Embryonic facial prominence (tissue), 1 donor: ENCODE measurements around the gene PPDPF.
A peak's percentile ranks its signal among the peaks of the same experiment; 100 is the strongest.
"Not testable (repeated sequence)": the region's sequence is repeated elsewhere in the genome, so short reads cannot be mapped to it uniquely, and the experiment has no call there.

Experiments
- DNase-seq: peaks from one replicate; pipeline ENCODE4 v3.0.0-alpha.2; 2016; ENCODE audit errors: extremely low spot score

PPDPF gene

DNA sequence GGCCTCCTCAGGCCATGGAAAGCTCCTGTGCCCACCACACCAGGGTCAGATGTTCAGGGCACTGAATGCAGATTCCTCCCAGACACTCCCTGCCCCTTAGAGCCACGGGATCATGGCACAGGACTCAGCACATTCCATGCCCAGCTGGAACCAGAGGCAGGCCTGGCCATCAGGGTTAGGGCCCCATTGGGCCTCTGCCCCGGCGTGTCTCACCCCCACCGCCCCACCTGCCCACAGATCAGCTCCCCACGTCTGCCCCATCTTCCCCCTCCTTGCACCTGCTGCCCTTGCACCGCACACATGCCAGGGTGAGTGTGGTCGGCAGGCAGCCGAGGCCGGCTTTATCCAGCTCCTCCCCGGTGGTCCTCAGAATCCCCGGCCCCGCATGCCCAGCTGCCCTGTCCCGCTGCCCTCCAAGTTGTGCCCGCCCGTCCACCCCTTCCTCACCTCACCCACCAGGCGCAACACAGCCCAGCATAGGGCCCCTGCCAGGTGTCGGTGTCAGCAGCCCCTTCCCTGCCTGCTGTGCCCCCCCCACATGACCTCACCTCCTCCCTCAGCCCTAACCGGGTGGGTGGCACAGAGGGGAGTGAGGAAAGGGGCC lies 29.2 kb downstream of the PPDPF start:
- DNase-seq, result no peak

DNA sequence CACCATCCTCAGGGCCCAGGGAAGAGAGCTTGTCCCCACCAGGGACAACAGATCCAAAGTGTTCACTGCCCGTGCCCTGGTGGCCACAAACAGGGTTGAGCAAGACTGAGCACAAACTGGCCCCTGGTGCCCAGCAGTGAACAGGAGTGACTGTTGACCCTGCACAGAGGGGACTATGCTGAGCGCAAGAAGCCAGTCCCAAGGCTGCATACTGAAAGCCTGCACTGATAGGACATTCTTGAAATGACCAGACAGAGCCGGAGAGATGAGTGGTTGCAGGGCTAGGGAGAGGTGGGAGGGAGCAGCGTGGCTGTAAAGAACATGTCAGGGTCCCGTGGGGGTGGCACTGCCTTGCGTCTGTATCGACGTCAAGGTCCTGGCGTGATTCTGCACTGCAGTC lies 30.5 kb downstream of the PPDPF start:
- no peak for DNase-seq

DNA sequence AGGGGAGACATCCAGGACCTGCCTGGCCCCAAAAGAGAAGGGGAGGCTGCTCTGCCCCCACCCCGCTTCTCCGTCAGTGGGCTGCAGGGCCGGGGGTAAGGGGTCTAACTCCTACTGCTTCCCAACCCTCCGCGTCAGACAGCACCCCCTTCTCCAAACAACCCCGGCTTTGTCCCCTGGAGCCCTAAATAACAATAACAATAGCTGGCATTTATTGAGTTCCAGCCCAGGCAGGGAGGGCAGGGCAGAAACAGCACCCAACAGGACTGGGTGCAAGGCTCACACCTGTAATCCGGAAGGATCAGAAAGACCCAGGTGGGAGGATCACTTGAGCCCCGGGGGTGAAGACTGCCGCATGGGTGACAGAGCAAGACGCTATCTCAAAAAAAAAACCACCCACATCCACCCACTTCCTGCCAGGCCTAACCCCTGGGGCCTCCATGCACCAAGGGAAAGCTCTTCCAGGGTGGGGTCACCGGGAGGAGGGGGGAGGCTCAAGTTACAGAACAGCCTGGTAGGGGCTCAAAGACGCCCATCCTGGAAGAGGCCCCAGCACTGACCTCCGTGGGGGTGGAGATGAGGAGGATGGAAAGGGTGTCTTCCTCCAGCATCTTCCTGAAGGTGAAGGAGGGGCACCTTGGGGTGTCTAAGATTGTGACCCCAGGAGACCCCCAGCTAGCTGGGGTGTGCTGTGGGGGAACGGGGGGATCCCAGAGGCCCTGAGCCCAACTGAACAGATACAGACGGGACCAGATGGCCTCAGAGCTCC lies 32.1 kb downstream of the PPDPF start:
- DNase-seq, result no peak

DNA sequence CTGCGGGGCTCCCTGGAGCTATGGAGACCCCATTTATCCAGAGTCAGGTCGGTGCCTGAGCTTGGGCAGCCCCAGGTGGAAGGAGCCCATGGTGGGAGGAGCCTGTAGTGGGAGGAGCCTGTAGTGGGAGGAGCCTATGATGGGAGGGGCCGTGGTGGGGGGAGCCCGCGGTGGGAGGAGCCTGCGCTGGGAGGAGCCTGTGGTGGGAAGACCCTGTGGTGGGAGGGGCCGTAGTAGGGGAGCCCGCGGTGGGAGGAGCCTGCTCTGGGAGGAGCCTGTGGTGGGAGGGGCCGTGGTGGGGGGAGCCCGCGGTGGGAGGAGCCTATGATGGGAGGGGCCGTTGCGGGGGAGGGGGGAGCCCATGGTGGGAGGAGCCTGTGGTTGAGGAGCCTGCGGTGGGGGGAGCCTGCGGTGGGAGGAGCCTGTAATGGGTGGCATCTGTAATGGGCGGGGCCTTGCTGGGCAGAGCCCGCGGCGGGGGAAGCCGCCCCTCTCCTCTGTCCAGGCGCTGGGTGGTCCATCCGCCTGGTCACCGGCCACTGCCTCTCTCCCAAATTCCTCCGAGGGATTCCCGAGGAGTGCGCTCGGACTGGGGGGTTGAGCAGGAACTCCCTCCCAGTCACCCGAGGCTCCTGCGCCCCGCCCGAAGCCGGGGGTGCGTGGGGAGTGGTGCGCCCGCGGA lies 32.8 kb downstream of the PPDPF start:
- peak; percentile 33 for DNase-seq

DNA sequence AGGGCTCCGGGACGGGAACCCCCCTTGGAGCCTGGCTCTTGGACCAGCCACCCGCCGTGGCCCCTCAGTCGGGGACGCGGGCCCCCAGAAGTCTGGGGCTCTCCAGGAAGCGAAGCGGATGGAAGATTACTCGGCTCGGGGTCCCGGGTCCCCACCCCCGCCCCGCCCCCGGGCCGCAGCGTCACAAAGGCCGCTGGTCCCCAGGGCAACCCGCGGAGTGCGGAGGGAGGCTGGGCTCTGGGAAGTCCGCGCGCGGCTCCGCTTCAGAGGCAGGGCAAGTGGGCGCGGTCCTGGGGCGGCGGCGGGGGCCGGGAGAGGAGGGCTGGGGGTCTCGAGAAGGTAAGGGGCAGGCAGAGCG lies 33.3 kb downstream of the PPDPF start, which contains the start of gene FNDC11:
FNDC11 (plus strand) TSS at position 227 of the 358 bp plus-strand sequence. CDS start 1,505 bp downstream, outside the sequence.
- no peak for DNase-seq

DNA sequence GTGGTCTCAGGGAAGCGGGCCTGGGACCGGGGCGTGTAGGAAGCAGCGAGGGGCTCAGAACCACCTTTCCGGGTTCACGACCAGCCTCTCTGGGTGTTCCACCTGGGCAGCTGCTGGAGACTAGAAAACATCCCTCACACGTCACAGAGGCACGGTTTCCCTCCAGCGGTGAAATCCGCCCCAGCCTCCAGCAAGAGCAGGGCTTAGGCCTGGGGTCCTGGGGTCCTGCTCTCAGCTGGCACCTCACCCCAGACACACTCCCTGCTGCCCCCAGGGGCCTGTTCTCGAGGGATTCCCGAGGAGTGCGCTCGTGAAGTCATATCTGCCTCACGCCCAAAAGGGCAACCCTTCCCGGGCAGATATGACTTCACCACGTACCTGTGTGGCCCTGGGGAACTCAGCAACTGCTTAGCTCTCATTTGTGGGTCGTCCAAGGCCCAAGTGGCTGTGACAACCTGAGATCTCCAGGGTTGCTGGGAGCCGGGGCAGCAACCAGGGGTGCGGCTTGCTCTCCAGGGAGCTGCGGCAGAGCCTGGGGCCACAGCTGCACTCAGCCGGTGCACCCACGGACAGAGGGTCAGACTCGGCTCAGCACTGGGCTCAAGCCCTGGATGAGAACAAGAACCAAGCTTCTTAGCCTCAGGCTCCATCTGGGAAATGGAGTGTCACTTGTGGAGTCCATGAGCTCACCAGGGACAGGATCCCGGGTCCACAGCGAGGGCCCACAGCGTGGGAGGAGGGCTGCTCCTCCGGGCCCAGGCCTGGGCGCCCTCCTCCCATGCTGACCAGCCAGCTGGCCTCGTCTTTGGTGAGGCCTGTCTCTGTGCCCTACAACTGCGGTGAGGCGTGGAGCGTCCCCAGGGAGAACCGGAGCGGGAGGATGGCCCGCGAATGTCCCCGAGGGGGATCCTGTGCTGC lies 34.1 kb downstream of the PPDPF start:
- no peak for DNase-seq

DNA sequence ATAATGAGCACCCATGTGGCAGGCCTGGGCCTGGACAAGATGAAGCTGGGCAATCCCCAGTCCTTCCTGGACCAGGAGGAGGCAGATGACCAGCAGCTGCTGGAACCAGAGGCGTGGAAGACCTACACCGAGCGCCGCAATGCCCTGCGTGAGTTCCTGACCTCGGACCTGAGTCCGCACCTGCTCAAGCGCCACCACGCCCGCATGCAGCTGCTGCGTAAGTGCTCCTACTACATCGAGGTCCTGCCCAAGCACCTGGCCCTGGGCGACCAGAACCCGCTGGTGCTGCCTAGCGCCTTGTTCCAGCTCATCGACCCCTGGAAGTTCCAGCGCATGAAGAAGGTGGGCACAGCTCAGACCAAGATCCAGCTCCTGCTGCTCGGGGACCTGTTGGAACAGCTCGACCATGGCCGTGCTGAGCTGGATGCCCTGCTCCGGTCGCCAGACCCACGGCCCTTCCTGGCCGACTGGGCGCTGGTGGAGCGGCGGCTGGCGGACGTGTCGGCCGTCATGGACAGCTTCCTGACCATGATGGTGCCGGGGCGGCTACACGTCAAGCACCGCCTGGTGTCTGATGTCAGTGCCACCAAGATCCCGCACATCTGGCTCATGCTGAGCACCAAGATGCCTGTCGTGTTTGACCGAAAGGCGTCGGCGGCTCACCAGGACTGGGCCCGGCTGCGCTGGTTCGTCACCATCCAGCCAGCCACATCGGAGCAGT lies 35.3 kb downstream of the PPDPF start:
- DNase-seq, result no peak

DNA sequence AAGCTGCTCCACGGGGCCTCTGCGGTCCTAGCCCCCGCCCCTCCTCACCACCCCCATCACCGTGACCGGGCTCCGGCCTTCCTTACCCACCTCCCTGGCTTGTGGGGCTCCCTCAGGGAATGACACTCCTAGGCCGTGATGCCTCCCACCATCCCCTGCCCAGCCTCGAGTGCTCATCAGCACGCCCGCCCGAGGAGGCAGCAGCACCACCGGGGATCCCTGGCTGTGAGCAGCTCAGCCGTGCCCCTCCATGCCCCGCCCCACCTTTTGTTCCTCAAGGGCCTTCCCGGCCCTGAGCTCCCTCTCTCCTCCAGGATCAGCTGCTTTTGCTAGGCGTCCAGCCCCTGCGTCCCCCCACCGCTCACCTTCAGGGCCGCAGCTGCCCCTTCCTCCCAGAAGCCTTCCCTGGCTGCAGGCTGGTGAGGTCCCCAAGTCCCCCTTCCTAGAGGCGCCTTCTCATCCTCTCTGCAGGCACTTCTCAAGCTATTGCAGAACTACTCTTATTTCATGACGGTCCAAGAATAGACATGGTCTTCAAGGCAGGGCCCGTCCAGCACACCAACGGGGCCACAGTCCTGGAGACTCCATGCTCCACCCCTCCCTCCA lies 36.4 kb downstream of the PPDPF start:
- no peak for DNase-seq

DNA sequence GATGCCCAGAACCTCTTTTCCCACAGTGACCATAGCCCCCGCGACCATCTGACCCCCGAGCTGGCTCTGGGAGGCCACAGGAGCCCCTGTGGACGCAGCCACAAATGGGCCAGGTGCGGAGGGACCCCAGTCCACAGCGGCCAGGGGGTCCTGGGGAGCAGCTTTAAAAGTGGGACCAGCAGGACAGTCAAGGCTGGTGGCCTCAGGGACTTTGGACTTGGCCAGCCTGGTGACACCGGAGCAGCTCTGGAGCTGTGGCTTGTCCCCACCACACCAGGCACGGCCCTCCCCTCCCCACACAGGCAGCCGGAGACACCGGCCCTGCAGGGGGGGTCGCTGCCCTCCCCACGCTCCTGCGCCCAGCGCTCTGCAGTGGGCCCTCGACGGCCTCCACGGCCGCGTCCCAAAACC lies 36.9 kb downstream of the PPDPF start:
- no peak for DNase-seq

DNA sequence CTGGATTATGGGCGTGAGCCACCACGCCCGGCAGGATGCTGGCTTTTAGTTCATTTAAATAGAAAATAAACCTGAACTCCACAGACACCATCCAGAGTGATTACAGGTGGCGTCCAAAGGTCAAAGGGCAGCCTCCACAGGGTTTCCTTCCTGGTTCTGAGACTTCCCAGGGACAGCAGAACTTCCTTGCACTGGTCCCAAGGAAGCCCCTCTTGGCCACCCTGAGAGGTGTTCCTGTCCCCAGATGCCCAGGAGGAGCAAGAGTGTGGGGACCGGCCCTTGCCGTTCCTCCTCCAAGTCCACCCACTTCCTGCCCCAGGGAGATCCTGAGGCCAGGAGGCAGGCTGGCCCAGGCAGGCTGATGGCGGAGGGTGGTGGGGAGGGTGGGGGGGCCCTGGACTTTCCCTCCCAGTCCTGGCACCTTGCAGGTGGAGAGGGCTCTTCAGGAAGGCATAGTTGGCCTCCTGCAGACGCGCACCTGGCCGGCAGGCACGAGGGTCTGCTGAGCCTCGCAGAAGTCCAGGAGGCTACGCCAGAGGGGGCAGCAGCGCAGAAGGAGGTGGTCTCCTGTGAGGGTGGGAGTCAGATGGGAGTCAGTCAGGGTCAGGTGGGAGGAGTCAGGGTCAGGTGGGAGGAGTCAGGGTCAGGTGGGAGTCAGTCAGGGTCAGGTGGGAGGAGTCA lies 38.4 kb downstream of the PPDPF start:
- DNase-seq, result no peak

DNA sequence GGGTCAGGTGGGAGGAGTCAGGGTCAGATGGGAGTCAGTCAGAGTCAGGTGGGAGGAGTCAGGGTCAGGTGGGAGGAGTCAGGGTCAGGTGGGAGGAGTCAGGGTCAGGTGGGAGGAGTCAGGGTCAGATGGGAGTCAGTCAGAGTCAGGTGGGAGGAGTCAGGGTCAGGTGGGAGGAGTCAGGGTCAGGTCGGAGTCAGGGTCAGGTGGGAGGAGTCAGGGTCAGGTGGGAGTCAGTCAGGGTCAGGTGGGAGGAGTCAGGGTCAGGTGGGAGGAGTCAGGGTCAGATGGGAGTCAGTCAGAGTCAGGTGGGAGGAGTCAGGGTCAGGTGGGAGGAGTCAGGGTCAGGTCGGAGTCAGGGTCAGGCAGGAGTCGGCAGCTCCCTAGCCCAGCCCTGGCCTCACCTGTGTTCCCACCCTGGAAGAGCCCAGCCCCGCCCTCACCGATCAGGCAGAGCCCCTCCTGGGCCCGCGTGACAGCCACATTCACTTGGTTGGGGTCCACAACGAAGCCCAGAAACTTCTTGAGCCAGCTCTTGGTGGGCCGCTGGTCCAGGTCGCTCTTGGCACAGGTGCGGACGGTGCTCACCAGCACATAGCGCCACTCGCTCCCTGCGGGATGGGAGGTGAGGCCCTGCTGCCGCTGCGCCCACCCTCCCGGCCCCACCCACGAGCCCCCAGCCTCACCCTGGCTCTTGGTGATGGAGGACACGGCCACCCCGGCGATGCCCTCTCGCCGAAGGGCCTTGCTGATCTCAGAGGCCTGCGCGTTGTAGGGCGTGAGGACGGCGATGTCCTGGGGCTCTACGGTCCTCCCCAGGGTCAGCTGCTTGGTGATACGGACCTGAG lies 39.1 kb downstream of the PPDPF start:
- DNase-seq, result not testable (repeated sequence)

DNA sequence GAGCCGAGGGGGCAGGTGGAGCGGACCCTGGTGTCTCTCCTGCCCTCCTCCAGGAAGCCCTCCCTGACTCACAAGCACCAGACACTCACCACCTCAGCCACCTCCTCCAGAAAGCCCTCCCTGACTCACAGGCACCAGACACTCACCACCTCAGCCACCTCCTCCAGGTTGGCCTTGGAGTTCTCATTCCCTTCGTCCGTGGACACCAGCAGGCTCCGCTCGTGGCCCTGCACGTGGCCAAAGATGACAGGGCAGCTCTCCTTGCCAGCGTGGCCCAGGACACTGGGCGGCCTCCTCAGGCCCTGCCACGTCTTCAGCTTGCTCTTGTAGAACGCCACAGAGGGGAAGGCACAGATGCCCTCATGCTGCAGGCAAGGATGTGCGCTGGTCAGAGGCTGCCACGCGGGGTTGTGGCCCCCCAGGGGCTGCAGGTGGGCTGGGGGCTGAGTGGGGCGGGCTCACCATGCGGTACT lies 39.8 kb downstream of the PPDPF start:
- no peak for DNase-seq

DNA sequence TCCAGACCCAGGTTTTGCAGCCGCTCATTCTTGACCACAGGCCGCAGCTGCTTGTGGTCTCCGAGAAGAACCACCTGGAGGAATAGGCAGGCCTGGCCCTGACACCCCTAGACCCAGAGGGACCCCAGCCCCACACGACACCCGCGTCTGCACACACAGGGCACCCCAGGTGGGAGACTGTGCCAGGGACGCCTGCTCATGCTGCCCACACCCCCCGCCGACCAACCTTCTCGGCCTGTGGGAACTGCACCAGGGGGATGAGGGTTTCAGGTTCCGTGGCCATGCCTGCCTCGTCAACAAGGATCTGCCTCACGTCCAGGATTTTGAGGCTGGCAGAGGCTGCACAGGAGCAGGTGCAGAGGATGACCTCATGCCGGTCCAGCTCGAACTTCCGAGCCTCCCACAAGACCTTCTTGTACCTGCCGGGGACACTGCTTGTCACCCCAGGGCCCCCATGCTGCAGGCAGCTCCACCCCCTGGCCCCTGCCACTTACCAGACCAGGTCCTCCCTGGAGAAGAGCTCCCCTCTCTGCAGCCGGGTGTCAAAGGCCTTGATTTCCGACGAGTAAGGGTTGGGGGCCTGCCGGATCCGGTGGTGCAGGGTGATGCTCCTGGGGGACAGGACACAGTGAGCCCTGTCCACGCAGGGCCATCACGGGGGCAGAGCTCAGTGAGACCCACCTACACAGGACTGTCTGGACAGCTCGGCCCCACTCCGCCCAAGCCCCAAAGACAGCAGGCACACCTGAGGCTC lies 40.5 kb downstream of the PPDPF start:
- no peak for DNase-seq

DNA sequence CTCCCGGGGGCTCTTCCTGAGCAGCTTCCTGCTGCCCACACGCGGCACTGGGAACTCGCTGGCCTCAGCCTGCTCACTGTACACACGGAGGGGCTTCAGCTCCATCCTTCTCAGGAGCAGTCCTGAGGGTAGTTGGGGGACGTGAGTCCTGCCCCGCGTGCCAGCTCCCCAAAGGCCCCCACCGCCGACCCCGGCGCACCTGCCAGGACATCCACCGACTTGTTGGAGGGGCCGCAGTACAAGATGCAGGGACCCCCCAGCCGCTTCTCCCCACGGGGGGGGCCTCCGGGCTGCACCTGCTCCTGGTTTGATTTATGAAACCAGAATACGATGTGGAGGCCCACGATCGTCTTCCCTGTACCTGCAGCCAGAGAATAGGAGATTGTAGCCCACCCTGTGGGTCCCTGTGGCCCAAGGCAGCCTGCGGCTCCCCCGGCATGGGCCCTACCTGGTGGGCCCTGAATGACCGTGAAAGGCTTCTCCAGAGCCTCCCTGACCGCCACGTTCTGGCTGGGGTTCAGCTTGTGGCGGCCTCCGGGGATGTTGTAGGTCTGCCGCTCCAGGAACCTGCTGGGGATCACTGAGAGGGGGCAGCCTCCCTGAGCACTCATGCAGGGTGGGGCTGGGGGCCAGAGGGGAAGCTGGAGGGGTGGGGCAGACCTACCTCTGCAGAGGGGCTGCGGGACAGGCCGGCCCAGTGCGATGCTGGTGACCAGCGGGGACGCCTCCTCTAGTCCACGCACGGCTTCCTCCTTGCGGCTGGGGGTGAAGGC lies 41.2 kb downstream of the PPDPF start:
- no peak for DNase-seq

DNA sequence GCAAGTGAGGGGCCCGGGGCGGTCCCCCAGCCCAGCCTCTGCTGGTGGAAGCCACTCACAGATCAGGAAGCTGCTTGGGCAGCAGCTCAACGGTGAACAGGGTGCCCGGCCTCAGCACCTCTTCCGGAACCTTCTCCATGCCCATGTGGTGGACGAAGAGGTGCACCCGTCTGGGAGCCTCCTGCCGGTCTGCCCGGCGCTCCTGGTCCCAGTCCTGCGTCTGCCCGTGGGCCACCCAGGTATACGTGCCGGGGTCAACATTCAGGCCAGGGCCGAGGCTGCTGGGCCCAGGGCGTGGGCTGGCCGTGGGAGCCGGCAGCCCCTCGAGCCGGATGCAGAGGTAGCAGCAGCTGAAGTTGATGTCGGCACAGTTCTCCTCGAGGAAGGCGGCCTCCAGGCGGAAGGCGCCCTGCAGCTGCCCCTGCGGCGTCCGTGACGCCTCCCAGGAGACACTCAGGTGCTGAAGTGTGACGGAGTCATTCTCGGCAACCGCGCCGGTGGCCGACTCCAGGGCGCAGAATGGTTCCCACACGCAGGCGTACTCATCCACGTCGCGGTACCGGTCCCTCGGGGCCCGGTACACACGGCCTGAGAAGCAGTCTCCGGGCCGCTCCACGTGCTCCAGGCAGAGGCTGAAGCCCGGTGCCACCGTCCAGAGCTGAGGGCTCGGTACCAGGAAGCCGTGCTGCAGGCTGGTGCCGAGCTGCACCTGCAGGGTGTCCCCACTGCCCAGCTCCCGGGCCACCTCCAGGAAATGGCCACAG lies 42.1 kb downstream of the PPDPF start:
- no peak for DNase-seq

DNA sequence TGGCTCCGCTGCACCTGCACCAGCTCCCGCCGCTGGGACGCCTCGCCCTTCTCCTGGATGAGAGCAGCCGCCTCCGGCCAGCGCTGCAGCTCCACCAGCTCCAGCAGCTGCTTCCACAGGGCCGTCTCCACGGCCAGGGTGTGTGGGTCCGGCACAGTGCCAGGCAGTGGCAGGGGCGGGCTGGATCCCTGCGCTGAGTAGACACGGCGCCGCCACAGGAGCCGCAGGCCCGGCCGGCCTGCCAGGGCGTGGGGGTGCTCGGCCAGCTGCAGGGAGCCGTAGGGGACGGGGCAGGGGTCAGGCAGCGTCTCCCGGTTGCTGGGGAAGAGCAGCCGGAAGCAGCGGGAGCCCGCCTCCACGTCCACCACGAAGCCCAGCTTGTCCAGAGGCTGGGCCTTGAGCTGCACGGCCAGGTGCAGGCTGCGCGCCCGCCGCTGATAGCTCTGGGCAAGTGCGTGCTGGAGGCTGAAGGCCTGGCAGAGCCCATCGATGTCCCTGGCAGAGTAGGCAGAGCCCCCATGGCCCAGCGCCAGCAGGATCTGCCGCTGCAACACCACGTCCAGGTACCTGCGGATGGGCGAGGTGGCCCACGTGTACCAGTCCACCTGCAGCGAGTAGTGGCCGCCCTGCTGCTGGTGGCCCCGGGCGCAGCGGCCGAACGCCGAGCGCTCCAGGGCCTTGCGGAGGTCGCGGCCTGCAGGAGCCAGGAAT lies 42.8 kb downstream of the PPDPF start:
- DNase-seq, result no peak
